Tibial nerve (tissue), 4 donors: ENCODE results near the gene CNR1. TPM values are rescaled to one million over a fixed set of nuclear protein-coding genes. Genes with fewer than 3 reads are reported as not detected.
"Not testable (repeated sequence)": the region's sequence is repeated elsewhere in the genome, so short reads cannot be mapped to it uniquely, and the experiment has no call there.

ENCODE experiments used
- DNase-seq, 2 donors: peaks; one replicate each; pipeline ENCODE4 v3.0.0-alpha.2; 2019; ENCODE audit warnings: low spot score in 2 of 2
- H3K27ac ChIP-seq, 4 donors: fragments of 200-600 bp; sonication (generic) in 3 of 4; one replicate each; pipeline ENCODE4 v1.5.1; 2017 to 2019; ENCODE audit warnings: mild to moderate bottlenecking in 1 of 4
- H3K27me3 ChIP-seq, 2 donors: fragments of 200-600 bp; sonication (generic) in 1 of 2; one replicate each; pipeline versions ENCODE4 v1.5.1 to v1.6.0; 2017 to 2019
- H3K36me3 ChIP-seq, 3 donors: fragments of 200-600 bp; sonication (generic); one replicate each; pipeline ENCODE4 v1.5.1; 2018 to 2019
- H3K4me1 ChIP-seq, 4 donors: fragments of 200-600 bp; sonication (generic) in 3 of 4; one replicate each; pipeline ENCODE4 v1.5.1; 2017 to 2019
- H3K4me3 ChIP-seq, 4 donors: fragments of 200-600 bp; sonication (generic) in 3 of 4; one replicate each; pipeline ENCODE4 v1.5.1; 2017 to 2019; ENCODE audit warnings: mild to moderate bottlenecking in 1 of 4, moderate library complexity in 1 of 4
- H3K9me3 ChIP-seq, 4 donors: fragments of 200-600 bp; sonication (generic) in 3 of 4; one replicate each; pipeline ENCODE4 v1.5.1; 2017 to 2019
- EP300 ChIP-seq, 2 donors: sonication (generic); formaldehyde crosslinking; IDR thresholded peaks; one replicate each; pipeline ENCODE4 v1.6.1; 2017; ENCODE audit warnings: antibody characterized with exemption in 2 of 2, mild to moderate bottlenecking in 1 of 2
- POLR2A ChIP-seq, 2 donors: fragments of 450-650 bp; IDR thresholded peaks; one replicate each; pipeline ENCODE4 v1.6.1; 2017; ENCODE audit warnings: antibody characterized with exemption in 2 of 2, mild to moderate bottlenecking in 2 of 2, moderate library complexity in 2 of 2
- WGBS, 2 donors: methylation state at CpG; one replicate each; pipeline ENCODE4 v1.1.5; 2018; 5-methylcytosine and 5-hydroxymethylcytosine counted together
- total RNA-seq, 4 donors: library from RNA; depleted of rRNA; stranded (reverse); fragments of >200 nt; gene quantifications; one replicate each; pipeline ENCODE4 v1.1.0, GENCODE V29; 2016
- TF ChIP-seq, protein P1 (sequence below), 5 experiments: fragments of 200-600 bp in 3 of 5; fragments of 450-650 bp in 2 of 5; sonication (generic) in 3 of 5; IDR thresholded peaks; one replicate each; pipeline ENCODE4 v1.5.1; 2016 to 2019; ENCODE audit warnings: antibody characterized with exemption in 5 of 5, mild to moderate bottlenecking in 3 of 5, moderate library complexity in 2 of 5

The CNR1 gene
- 10 to 100 TPM; 10.7 to 35.7 (median 14.4) TPM for total RNA-seq

DNA sequence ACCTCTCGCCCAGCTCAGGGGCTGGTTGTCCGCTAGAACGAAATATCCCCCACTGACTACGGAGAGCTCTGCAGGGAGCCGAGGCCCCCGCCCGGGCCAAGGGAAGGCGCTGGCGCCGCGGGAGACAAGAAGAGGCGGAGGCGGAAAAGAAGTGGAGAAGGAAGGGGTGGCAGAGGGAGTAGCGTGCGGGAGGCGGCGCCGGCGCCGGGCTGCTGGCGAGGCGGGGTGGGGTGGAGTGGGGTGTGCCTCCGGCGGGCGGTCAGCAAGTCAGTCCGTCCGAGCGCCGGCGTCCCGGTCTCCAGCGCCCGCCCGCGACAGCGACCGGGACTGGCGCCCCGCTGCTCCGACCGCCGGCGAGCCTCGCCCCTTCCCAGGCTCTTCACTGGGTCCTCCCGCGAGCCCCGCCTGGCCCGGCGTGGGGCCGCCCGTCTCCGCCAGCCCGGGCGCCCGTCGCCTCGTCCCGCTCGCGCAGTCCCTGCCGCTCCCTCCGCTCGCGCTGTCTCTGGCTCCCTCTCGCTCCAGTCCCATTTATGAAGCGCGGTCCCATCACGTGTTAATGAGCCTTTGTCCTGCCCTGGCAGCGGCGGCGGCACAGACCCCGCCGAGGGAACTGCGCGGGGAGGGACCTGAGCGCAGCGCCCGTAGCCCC, at the start of gene CNR1:
TSS of gene CNR1 (minus strand) at position 504 of the 649 bp plus-strand sequence. CDS start 21,073 bp downstream, outside the sequence.
- peak within 1 kb of the TSS; percentile 36 to 77 (median 58) for H3K4me3 ChIP-seq

DNA sequence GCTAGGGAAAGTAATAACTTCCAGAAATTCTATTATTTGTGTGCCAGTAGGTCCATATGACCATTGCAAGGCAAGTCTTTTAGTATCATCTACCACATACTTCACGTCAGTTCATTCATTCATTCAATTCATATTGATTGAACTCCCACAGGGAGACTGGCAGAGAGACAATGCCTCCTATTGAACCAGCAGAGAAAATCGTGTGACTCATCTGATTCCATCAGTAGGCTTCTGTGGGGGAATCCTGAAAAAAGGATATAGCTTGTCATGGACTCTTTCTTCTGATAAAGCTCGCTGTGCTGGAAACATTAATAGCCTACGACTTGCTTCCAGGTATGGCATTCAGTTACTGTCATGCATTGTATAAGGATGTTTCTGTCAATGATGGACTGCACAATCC, 45.3 kb upstream of the CNR1 start:
- Histone ChIP-seq H3K9me3 (no peaks in the 10 kb centered on the region), H3K27me3 (no peaks in the 10 kb centered on the region), H3K4me3 (no peak overlapping the region), H3K36me3 (no peaks in the 10 kb centered on the region), H3K27ac (no peak overlapping the region), H3K4me1 (no peaks in the 10 kb centered on the region)
- WGBS, 2 donors = 48 to 52% methylated on average over 4 of the region's 4 CpGs
- DNase-seq = no peak
- TF ChIP-seq EP300 (IDR thresholded peaks at IDR 0.05) (no peak), POLR2A (IDR thresholded peaks at IDR 0.05) (no peak)
- TF ChIP-seq, protein P1, sequence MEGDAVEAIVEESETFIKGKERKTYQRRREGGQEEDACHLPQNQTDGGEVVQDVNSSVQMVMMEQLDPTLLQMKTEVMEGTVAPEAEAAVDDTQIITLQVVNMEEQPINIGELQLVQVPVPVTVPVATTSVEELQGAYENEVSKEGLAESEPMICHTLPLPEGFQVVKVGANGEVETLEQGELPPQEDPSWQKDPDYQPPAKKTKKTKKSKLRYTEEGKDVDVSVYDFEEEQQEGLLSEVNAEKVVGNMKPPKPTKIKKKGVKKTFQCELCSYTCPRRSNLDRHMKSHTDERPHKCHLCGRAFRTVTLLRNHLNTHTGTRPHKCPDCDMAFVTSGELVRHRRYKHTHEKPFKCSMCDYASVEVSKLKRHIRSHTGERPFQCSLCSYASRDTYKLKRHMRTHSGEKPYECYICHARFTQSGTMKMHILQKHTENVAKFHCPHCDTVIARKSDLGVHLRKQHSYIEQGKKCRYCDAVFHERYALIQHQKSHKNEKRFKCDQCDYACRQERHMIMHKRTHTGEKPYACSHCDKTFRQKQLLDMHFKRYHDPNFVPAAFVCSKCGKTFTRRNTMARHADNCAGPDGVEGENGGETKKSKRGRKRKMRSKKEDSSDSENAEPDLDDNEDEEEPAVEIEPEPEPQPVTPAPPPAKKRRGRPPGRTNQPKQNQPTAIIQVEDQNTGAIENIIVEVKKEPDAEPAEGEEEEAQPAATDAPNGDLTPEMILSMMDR (IDR thresholded peaks at IDR 0.05) = no peak

More for the DNA sequence above, at the start of gene CNR1:
- Histone ChIP-seq H3K27me3 (peaks cover 0 to 32% of the 10 kb centered on the region in 2 donors), H3K36me3 (no peaks in the 10 kb centered on the region), H3K4me1 (peaks cover 0 to 23% (median 6%) of the 10 kb centered on the region in 4 donors), H3K9me3 (no peaks in the 10 kb centered on the region), H3K27ac (peak within 1 kb of the TSS in 3 of 4 donors; percentile 34 to 78 (median 36))
- peak; percentile 23 to 27 for DNase-seq
- TF ChIP-seq, protein P1 (IDR thresholded peaks at IDR 0.05) = no peak
- TF ChIP-seq EP300 (IDR thresholded peaks at IDR 0.05) = no peak
- TF ChIP-seq POLR2A (IDR thresholded peaks at IDR 0.05) = no peak
- WGBS, 2 donors = 1% methylated on average over 25 to 62 of the region's 78 CpGs

- DNase-seq = no peak
- Histone ChIP-seq H3K27me3 (no peaks in the 10 kb centered on the region), H3K4me1 (no peaks in the 10 kb centered on the region), H3K4me3 (no peak overlapping the region), H3K27ac (no peak overlapping the region), H3K36me3 (no peaks in the 10 kb centered on the region), H3K9me3 (peaks cover 0 to 11% (median under 1%) of the 10 kb centered on the region in 4 donors)
- WGBS, 2 donors = 91 to 92% methylated on average over 1 of the region's 1 CpG
- TF ChIP-seq EP300 (IDR thresholded peaks at IDR 0.05) (no peak), POLR2A (IDR thresholded peaks at IDR 0.05) (no peak)
- TF ChIP-seq, protein P1 (IDR thresholded peaks at IDR 0.05) = no peak
Observed at GRCh38 chr6:88209301-88209700, 43.2 kb upstream of the CNR1 start.

DNA sequence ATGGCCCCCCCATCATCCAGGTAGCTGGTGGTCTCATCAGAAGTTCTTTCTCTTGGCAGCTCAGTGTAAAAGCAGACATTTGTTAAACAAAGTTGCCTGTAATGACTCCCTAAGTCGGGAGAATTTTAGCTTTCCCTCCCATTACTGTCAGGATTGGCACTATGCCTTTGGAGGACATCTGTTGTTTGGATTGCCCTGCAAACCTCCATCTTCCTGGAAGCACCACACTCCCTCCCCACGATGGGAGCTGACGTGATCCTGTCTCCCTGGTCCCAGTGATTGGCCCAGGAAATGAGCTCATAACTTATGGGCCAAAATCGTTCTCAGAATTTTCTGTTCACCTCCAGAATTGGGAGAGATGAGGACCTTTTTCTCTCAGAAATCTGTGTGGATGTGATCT, 42.6 kb upstream of the CNR1 start:
- H3K27ac ChIP-seq = no peak overlapping the region
- H3K9me3 ChIP-seq = peaks cover 0 to 17% (median 4%) of the 10 kb centered on the region in 4 donors
- no peaks in the 10 kb centered on the region for H3K36me3 ChIP-seq
- 71 to 72% methylated on average over 4 of the region's 4 CpGs for WGBS, 2 donors
- no peak for DNase-seq
- no peaks in the 10 kb centered on the region for H3K27me3 ChIP-seq
- H3K4me3 ChIP-seq = no peak overlapping the region
- no peaks in the 10 kb centered on the region for H3K4me1 ChIP-seq
- TF ChIP-seq POLR2A (IDR thresholded peaks at IDR 0.05) = no peak

- not testable (repeated sequence) for H3K27ac ChIP-seq, H3K4me3 ChIP-seq, H3K36me3 ChIP-seq, H3K27me3 ChIP-seq, DNase-seq, H3K4me1 ChIP-seq
- H3K9me3 ChIP-seq = peaks cover 0 to 34% (median 12%) of the 10 kb centered on the region in 4 donors
Observed at GRCh38 chr6:88201734-88202133, 35.6 kb upstream of the CNR1 start.

GRCh38 chr6:88184921-88185320, 18.8 kb upstream of the CNR1 start:
- H3K4me3 ChIP-seq = no peak overlapping the region
- H3K4me1 ChIP-seq = no peaks in the 10 kb centered on the region
- no peak overlapping the region for H3K27ac ChIP-seq
- no peaks in the 10 kb centered on the region for H3K9me3 ChIP-seq
- WGBS, 2 donors = 91 to 96% methylated on average over 4 of the region's 4 CpGs
- TF ChIP-seq, protein P1 (IDR thresholded peaks at IDR 0.05) = no peak
- no peak for TF ChIP-seq EP300 (IDR thresholded peaks at IDR 0.05)
- H3K36me3 ChIP-seq = no peaks in the 10 kb centered on the region
- DNase-seq = no peak
- H3K27me3 ChIP-seq = no peaks in the 10 kb centered on the region
